Endothelial cell of umbilical vein (primary cell): ENCODE data around the gene NCOA6. TPM values are rescaled to one million over a fixed set of nuclear protein-coding genes. Genes with fewer than 3 reads are reported as not detected.

Experiments
- Bru-seq: library from RNA; stranded (reverse); fragments of 400-500 nt; gene quantifications from one replicate; lab custom pipeline; 2021; lab: Mats Ljungman, UMichigan
- BruChase-seq, 2 experiments: library from RNA; stranded (reverse); fragments of 400-500 nt; gene quantifications; one replicate each; lab custom pipeline; 2021; lab: Mats Ljungman, UMichigan
- BruUV-seq: library from RNA; stranded (reverse); fragments of 400-500 nt; replicated peaks from 2 replicates; lab custom pipeline; 2021; lab: Mats Ljungman, UMichigan
- CTCF ChIA-PET: fragments of 300-600, 350-600 bp; sonication (Branson Sonifier 250); formaldehyde crosslinking; loops from one replicate; lab custom pipeline; 2021; ENCODE audit warnings: antibody characterized with exemption, inconsistent platforms; lab: Charles Lee
- POLR2A ChIA-PET: fragments of 300-600, 350-600 bp; sonication (Branson Sonifier 250); formaldehyde crosslinking; loops from one replicate; lab custom pipeline; 2021; ENCODE audit warnings: antibody characterized with exemption, inconsistent platforms; lab: Charles Lee
- DNase-seq: peaks from one replicate; pipeline ENCODE4 v3.0.0-alpha.2; 2011; ENCODE audit warnings: low read depth, low spot score
- FAIRE-seq: peaks from 2 replicates; lab custom pipeline; 2011; peaks lifted over from hg19 to GRCh38; lab: Jason Lieb, UNC
- H2AFZ ChIP-seq: 2 replicates; pipeline ENCODE4 v1.6.0; 2012; ENCODE audit warnings: low read depth, low read length, control low read depth, inconsistent platforms
- H3K27ac ChIP-seq: 2 replicates; pipeline ENCODE4 v1.5.1; 2011; ENCODE audit warnings: low read depth, mild to moderate bottlenecking, control low read depth, low read length, moderate library complexity; ENCODE audit not compliant: insufficient read depth
- H3K27me3 ChIP-seq, 2 experiments: 2 replicates each; pipeline versions ENCODE4 v1.6.0 to v1.6.1; 2011; ENCODE audit warnings: low read length in 2 of 2, mixed read lengths in 1 of 2; ENCODE audit not compliant: control insufficient read depth in 2 of 2, insufficient read depth in 2 of 2
- H3K36me3 ChIP-seq, 2 experiments: 2 replicates in 1 of 2; 3 replicates in 1 of 2; pipeline ENCODE4 v1.5.1; 2011; ENCODE audit warnings: low read length in 2 of 2, mild to moderate bottlenecking in 1 of 2, moderate library complexity in 1 of 2; ENCODE audit not compliant: control insufficient read depth in 2 of 2, insufficient read depth in 2 of 2; ENCODE audit errors: extremely low read depth in 1 of 2
- H3K4me1 ChIP-seq: 3 replicates; pipeline ENCODE4 v1.5.1; 2011; ENCODE audit warnings: mild to moderate bottlenecking, low read length; ENCODE audit not compliant: control insufficient read depth, insufficient read depth; ENCODE audit errors: extremely low read depth
- H3K4me2 ChIP-seq: 2 replicates; pipeline ENCODE4 v1.6.1; 2011; ENCODE audit warnings: low read length, control low read depth, mixed read lengths; ENCODE audit not compliant: insufficient read depth
- H3K4me3 ChIP-seq, 3 experiments: fragments of 200-600 bp in 1 of 3; sonication (generic), shearing (Covaris generic) in 1 of 3; replicated peaks in 1 of 3; 2 replicates each; pipeline ENCODE4 v1.5.1; 2011 to 2016; ENCODE audit warnings: control low read depth in 3 of 3, low read length in 3 of 3, mild to moderate bottlenecking in 2 of 3, inconsistent platforms in 1 of 3, low read depth in 1 of 3, moderate library complexity in 1 of 3; ENCODE audit not compliant: insufficient read depth in 1 of 3
- H3K79me2 ChIP-seq: 2 replicates; pipeline ENCODE4 v1.6.0; 2012; ENCODE audit warnings: low read length, inconsistent platforms; ENCODE audit not compliant: control insufficient read depth, insufficient read depth
- H3K9ac ChIP-seq: replicated peaks from 2 replicates; pipeline ENCODE3; 2011; ENCODE audit warnings: low read length, control low read depth; ENCODE audit not compliant: insufficient read depth; ENCODE audit errors: extremely low read depth
- H3K9me1 ChIP-seq: replicated peaks from 3 replicates; pipeline ENCODE4 v1.6.0; 2011; ENCODE audit warnings: mild to moderate bottlenecking, low read length; ENCODE audit not compliant: control insufficient read depth, insufficient read depth; ENCODE audit errors: extremely low read depth
- H3K9me3 ChIP-seq: replicated peaks from 2 replicates; pipeline ENCODE4 v1.5.1; 2012; ENCODE audit warnings: low read length, inconsistent platforms; ENCODE audit not compliant: control insufficient read depth, insufficient read depth
- H4K20me1 ChIP-seq: replicated peaks from 2 replicates; pipeline ENCODE3; 2011; ENCODE audit warnings: mild to moderate bottlenecking, low read length; ENCODE audit not compliant: control insufficient read depth, insufficient read depth; ENCODE audit errors: extremely low read depth
- CTCF ChIP-seq, 2 donors: IDR thresholded peaks; 1 replicate in 1 of 2; 2 replicates in 1 of 2; pipeline ENCODE4 v1.5.1; 2011; ENCODE audit warnings: low read length in 2 of 2, mild to moderate bottlenecking in 2 of 2, moderate library complexity in 2 of 2, control low read depth in 1 of 2, inconsistent platforms in 1 of 2, low read depth in 1 of 2; ENCODE audit not compliant: insufficient read depth in 1 of 2; ENCODE audit errors: extremely low read depth in 1 of 2
- EZH2 ChIP-seq: IDR thresholded peaks from 2 replicates; pipeline ENCODE4 v1.6.1; 2012; ENCODE audit warnings: borderline replicate concordance, low read depth, mild to moderate bottlenecking, moderate library complexity, low read length, inconsistent platforms; ENCODE audit not compliant: severe bottlenecking
- GATA2 ChIP-seq: IDR thresholded peaks from 2 replicates; pipeline ENCODE4 v1.7.0; 2011; ENCODE audit warnings: low read depth, mild to moderate bottlenecking, moderate library complexity, mixed read lengths, low read length; ENCODE audit not compliant: insufficient read length, insufficient read depth
- JUN ChIP-seq: IDR thresholded peaks from 2 replicates; pipeline ENCODE4 v1.6.1; 2011; ENCODE audit warnings: borderline replicate concordance, low read depth; ENCODE audit not compliant: insufficient read length, insufficient read depth
- MAX ChIP-seq: IDR thresholded peaks from 2 replicates; pipeline ENCODE4 v1.6.1; 2011; ENCODE audit not compliant: insufficient read depth, insufficient read length
- MYC ChIP-seq: IDR thresholded peaks from one replicate; pipeline ENCODE4 v1.6.1; 2011; ENCODE audit warnings: mild to moderate bottlenecking, low read depth, low read length
- POLR2A ChIP-seq: IDR thresholded peaks from 2 replicates; pipeline ENCODE4 v1.6.1; 2012; ENCODE audit warnings: low read depth, mild to moderate bottlenecking, control low read depth, low read length
- POLR2AphosphoS5 ChIP-seq: IDR thresholded peaks from 2 replicates; pipeline ENCODE4 v1.6.1; 2012; ENCODE audit warnings: low read depth, mild to moderate bottlenecking, control low read depth, low read length, moderate library complexity; ENCODE audit not compliant: insufficient read depth
- dilution Hi-C: fragments of 300-500 bp; cut with MboI; formaldehyde crosslinking; loops from one replicate; pipeline ENCODE4 v1.15.0; 2019; ENCODE audit warnings: low sequenced_read_pairs; ENCODE audit not compliant: extremely low pct_ligation_motif_present
- intact Hi-C: fragments of 100-400 bp; cut with micrococcal nuclease; formaldehyde crosslinking; loops from one replicate; pipeline ENCODE4 v1.10.0; 2022
- long read RNA-seq: library from polyadenylated mRNA; stranded (forward); transcript quantifications from one replicate; pipeline ENCODE4 v2.0.0, GENCODE V29; 2021
- polyA minus RNA-seq, 3 experiments: library from RNA; depleted of rRNA, polyadenylated mRNA; stranded (reverse); fragments of >200 nt; gene quantifications; 1 replicate in 1 of 3; 2 replicates in 2 of 3; pipeline ENCODE4 v1.2.3, GENCODE V29; 2011
- polyA plus RNA-seq, 4 experiments: library from polyadenylated mRNA; depleted of rRNA in 3 of 4; stranded (reverse) in 3 of 4; unstranded in 1 of 4; fragments of >200 nt; gene quantifications; 2 replicates each; pipeline versions ENCODE4 v1.2.1 to v1.2.3, GENCODE V29; 2011 to 2012; ENCODE audit warnings: missing spikeins in 1 of 4
- total RNA-seq: library from RNA; stranded (reverse); gene quantifications from 2 replicates; pipeline ENCODE4 v1.2.3, GENCODE V29; 2021

Gene NCOA6
- total RNA-seq (25.5 and 26.7 TPM in 2 replicates), polyA plus RNA-seq (15.7 and 16.9 TPM in 2 replicates), polyA minus RNA-seq (24.2 and 29.0 TPM in 2 replicates), Bru-seq, nascent RNA (percentile 85 among the genes with signal in this experiment), BruChase-seq, experiment 1, labeled RNA remaining after a 6-hour chase (percentile 84 among the genes with signal in this experiment), BruChase-seq, experiment 2, labeled RNA remaining after a 2-hour chase (percentile 86 among the genes with signal in this experiment)
- 18.5 and 20.0 TPM in 2 replicates for polyA plus RNA-seq (2011; cell fraction: cytosol; rRNA removed)
- 25.0 and 26.0 TPM in 2 replicates for polyA plus RNA-seq (2011; cell fraction: nucleus; rRNA removed)
- 19.4 and 23.2 TPM in 2 replicates for polyA plus RNA-seq (2012)
- polyA minus RNA-seq (2011; cell fraction: cytosol; rRNA and poly(A)+ RNA removed) = 25.6 TPM
- 25.6 and 30.4 TPM in 2 replicates for polyA minus RNA-seq (2011; cell fraction: nucleus; rRNA and poly(A)+ RNA removed)
- long read RNA-seq, partial matches to known transcripts = 8 of 58 reads
- long read RNA-seq, other reads (novel, unspliced or antisense) = 50 of 58 reads

GRCh38 chr20:34825530-34826362 lies at the start of gene NCOA6:
NCOA6 (minus strand) TSS chr20:34825651; CDS start chr20:34782355, 43,296 bp downstream.
- H3K27me3 ChIP-seq = peaks cover 0 to 6% of the 10 kb centered on the region in 2 experiments
- peak; percentile 59 for DNase-seq
- TF ChIP-seq GATA2 (no peak), MYC (no peak), MAX (peak; percentile 84), CTCF (IDR thresholded peaks at IDR 0.05; ENCODE audit: extremely low read depth in 1 of 2, insufficient read depth in 1 of 2, low read depth in 1 of 2, low read length in 2 of 2) (no peak), POLR2AphosphoS5 (peak; percentile 30), JUN (no peak), POLR2A (peak; percentile 35), EZH2 (no peak)
- intact Hi-C loops = loop anchor here (1.0 kb wide), 1 partner anchor 51 kb away; the partner anchor contains the start of gene ACSS2
- ChIA-PET CTCF (interaction anchor here (1.8 kb wide), 1 partner anchor 56 kb away, joined by 6 read pairs; no protein-coding TSS in a partner anchor), POLR2A (no interaction called here)
- H4K20me1 ChIP-seq = no peaks in the 10 kb centered on the region
- H2AFZ ChIP-seq = peak within 1 kb of the TSS; percentile 78
- peaks cover 38% of the 10 kb centered on the region for H3K79me2 ChIP-seq
- peak; percentile 70 for FAIRE-seq
- BruUV-seq = TSS peak; percentile 60
- H3K4me2 ChIP-seq = peak within 1 kb of the TSS; percentile 88
- H3K9ac ChIP-seq = peak within 1 kb of the TSS; percentile 90
- H3K9me3 ChIP-seq = no peaks in the 10 kb centered on the region
- peak within 1 kb of the TSS; percentile 66 to 81 (median 75) for H3K4me3 ChIP-seq
- peak within 1 kb of the TSS; percentile 62 for H3K27ac ChIP-seq
- no peaks in the 10 kb centered on the region for H3K36me3 ChIP-seq
- no peaks in the 10 kb centered on the region for H3K9me1 ChIP-seq
- dilution Hi-C loops = loop anchor here (25.0 kb wide), 1 partner anchor 437 kb away; no protein-coding TSS in a partner anchor
- H3K4me1 ChIP-seq = peaks cover 12% of the 10 kb centered on the region
